K562 (cell line): Measurements from ENCODE around the gene ZNF814. TPM values are rescaled to one million over a fixed set of nuclear protein-coding genes. Genes with fewer than 3 reads are reported as not detected.

ENCODE experiments used
- DDX20 ChIP-seq: fragments of 450-650 bp; IDR thresholded peaks from 2 replicates; pipeline ENCODE4 v1.6.1; 2016; ENCODE audit warnings: missing genetic modification characterization, low read depth, mild to moderate bottlenecking, missing compliant biosample characterization, moderate library complexity
- ELF4 ChIP-seq: fragments of 450-650 bp; formaldehyde crosslinking; IDR thresholded peaks from 2 replicates; pipeline ENCODE4 v1.4.0; 2022; ENCODE audit warnings: missing genetic modification characterization
- FOXJ3 ChIP-seq: sonication (generic); formaldehyde crosslinking; IDR thresholded peaks from 2 replicates; pipeline ENCODE4 v1.4.0; 2020; ENCODE audit warnings: mild to moderate bottlenecking, missing genetic modification reagents
- FOXM1 ChIP-seq, 2 experiments: fragments of 450-650 bp in 1 of 2; sonication (generic) in 1 of 2; formaldehyde crosslinking in 1 of 2; IDR thresholded peaks; 2 replicates each; pipeline versions ENCODE4 v1.6.1 to v1.9.0; 2017 to 2022; ENCODE audit warnings: low read depth in 2 of 2, mild to moderate bottlenecking in 2 of 2, missing genetic modification reagents in 1 of 2, moderate library complexity in 1 of 2
- GABPB1 ChIP-seq: sonication (generic); formaldehyde crosslinking; IDR thresholded peaks from 2 replicates; pipeline ENCODE4 v1.8.0; 2022; ENCODE audit warnings: mild to moderate bottlenecking, missing genetic modification reagents
- HCFC1 ChIP-seq: IDR thresholded peaks from 2 replicates; pipeline ENCODE4 v1.6.1; 2012; ENCODE audit warnings: low read depth, low read length, improper control_type of control experiment
- HMG20A ChIP-seq: fragments of 450-650 bp; formaldehyde crosslinking; conservative IDR thresholded peaks from 2 replicates; pipeline ENCODE4 v1.4.0; 2020; ENCODE audit warnings: mild to moderate bottlenecking, mixed read lengths
- NRF1 ChIP-seq, 2 experiments: fragments of 450-650 bp; IDR thresholded peaks in 1 of 2; conservative IDR thresholded peaks in 1 of 2; 2 replicates each; pipeline ENCODE4 v1.6.1; 2014; ENCODE audit warnings: mild to moderate bottlenecking in 2 of 2
- RAD51 ChIP-seq: fragments of 450-650 bp; IDR thresholded peaks from 2 replicates; pipeline ENCODE4 v1.7.1; 2016; ENCODE audit warnings: low read depth, mild to moderate bottlenecking, borderline replicate concordance
- SMARCB1 ChIP-seq: IDR thresholded peaks from 2 replicates; pipeline ENCODE4 v1.6.1; 2011; ENCODE audit warnings: improper control_type of control experiment, low read depth; ENCODE audit not compliant: insufficient read length
- SREBF1 ChIP-seq: fragments of 150-350 bp; IDR thresholded peaks from 2 replicates; pipeline ENCODE4 v1.6.1; 2014; ENCODE audit warnings: antibody characterized with exemption, low read depth, low read length, borderline replicate concordance
- ZKSCAN3 ChIP-seq: fragments of 250-450 bp; sonication (Bioruptor Pico); IDR thresholded peaks from 2 replicates; pipeline ENCODE4 v1.4.0; 2020
- ZNF282 ChIP-seq: sonication (generic); formaldehyde crosslinking; IDR thresholded peaks from 2 replicates; pipeline ENCODE4 v1.8.1; 2023; ENCODE audit warnings: missing genetic modification reagents
- polyA plus RNA-seq, 8 experiments: library from polyadenylated mRNA; depleted of rRNA in 4 of 8; stranded (reverse) in 5 of 8; unstranded in 3 of 8; fragments of >200 nt; fragmentation: Nextera tagmentation in 2 of 8; fragmentation: Illumina TruSeq in 1 of 8; extraction: Ambion mirVana in 2 of 8; extraction: Trizol in 1 of 8; gene quantifications; 2 replicates each; pipeline versions ENCODE4 v1.2.1 to v1.2.3, GENCODE V29; 2011 to 2014; ENCODE audit warnings: inconsistent platforms in 1 of 8, missing spikeins in 1 of 8
- total RNA-seq, 7 experiments: library from RNA; depleted of rRNA in 6 of 7; stranded (reverse); fragments of >200 nt in 6 of 7; fragmentation: Illumina TruSeq in 2 of 7; extraction: Trizol in 2 of 7; gene quantifications; 2 replicates each; pipeline versions ENCODE4 v1.2.1 to v1.2.3, GENCODE V29; 2011 to 2021; ENCODE audit warnings: low replicate concordance in 1 of 7
- TF ChIP-seq, protein P1 (sequence below): fragments of 250-450 bp; sonication (Bioruptor Pico); IDR thresholded peaks from 2 replicates; pipeline ENCODE4 v1.8.0; 2021; ENCODE audit warnings: borderline replicate concordance, mild to moderate bottlenecking, moderate library complexity; ENCODE audit not compliant: poor library complexity, severe bottlenecking
- TF ChIP-seq, protein P2 (sequence below): fragments of 450-650 bp; IDR thresholded peaks from 2 replicates; pipeline ENCODE4 v1.6.1; 2014; ENCODE audit warnings: low read depth, mild to moderate bottlenecking, moderate library complexity, borderline replicate concordance
- TF ChIP-seq, protein P3 (sequence below): sonication (generic); formaldehyde crosslinking; IDR thresholded peaks from 2 replicates; pipeline ENCODE4 v1.8.0; 2022; ENCODE audit warnings: mild to moderate bottlenecking, missing genetic modification reagents
- TF ChIP-seq, protein P4 (sequence below): fragments of 250-450 bp; sonication (Bioruptor Pico); IDR thresholded peaks from 2 replicates; pipeline ENCODE4 v1.8.0; 2021; ENCODE audit warnings: mild to moderate bottlenecking, moderate library complexity
- TF ChIP-seq, protein P5 (sequence below): fragments of 250-450 bp; sonication (Bioruptor Pico); IDR thresholded peaks from 2 replicates; pipeline ENCODE4 v1.8.0; 2022; ENCODE audit warnings: moderate library complexity, mild to moderate bottlenecking, inconsistent platforms

The ZNF814 gene
- total and polyA plus RNA-seq, 9 of the 15 experiments (the other 6 are each of a cell fraction or from before 2014, with no cell fraction given): 0.42 to 3.5 (median 1.9) TPM

- TF ChIP-seq FOXM1 (IDR thresholded peaks at IDR 0.05; ENCODE audit: low read depth): no peak
- TF ChIP-seq FOXM1 (CRISPR knock-in tag; IDR thresholded peaks at IDR 0.05; ENCODE audit: low read depth): no peak
- peak; percentile 16; the same call in 1 of the 2 replicates for TF ChIP-seq RAD51
- no peak for TF ChIP-seq ZKSCAN3 (CRISPR knock-in tag)
- TF ChIP-seq HMG20A (CRISPR knock-in tag): no peak
- TF ChIP-seq DDX20 (tag): no peak
- TF ChIP-seq, protein P1, sequence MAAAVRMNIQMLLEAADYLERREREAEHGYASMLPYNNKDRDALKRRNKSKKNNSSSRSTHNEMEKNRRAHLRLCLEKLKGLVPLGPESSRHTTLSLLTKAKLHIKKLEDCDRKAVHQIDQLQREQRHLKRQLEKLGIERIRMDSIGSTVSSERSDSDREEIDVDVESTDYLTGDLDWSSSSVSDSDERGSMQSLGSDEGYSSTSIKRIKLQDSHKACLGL: no peak
- no peak for TF ChIP-seq ZNF282 (CRISPR knock-in tag)
- TF ChIP-seq, protein P2, sequence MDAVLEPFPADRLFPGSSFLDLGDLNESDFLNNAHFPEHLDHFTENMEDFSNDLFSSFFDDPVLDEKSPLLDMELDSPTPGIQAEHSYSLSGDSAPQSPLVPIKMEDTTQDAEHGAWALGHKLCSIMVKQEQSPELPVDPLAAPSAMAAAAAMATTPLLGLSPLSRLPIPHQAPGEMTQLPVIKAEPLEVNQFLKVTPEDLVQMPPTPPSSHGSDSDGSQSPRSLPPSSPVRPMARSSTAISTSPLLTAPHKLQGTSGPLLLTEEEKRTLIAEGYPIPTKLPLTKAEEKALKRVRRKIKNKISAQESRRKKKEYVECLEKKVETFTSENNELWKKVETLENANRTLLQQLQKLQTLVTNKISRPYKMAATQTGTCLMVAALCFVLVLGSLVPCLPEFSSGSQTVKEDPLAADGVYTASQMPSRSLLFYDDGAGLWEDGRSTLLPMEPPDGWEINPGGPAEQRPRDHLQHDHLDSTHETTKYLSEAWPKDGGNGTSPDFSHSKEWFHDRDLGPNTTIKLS: peak; percentile 77; the same call in 1 of the 2 replicates
- TF ChIP-seq SREBF1: no peak
- TF ChIP-seq, protein P3, sequence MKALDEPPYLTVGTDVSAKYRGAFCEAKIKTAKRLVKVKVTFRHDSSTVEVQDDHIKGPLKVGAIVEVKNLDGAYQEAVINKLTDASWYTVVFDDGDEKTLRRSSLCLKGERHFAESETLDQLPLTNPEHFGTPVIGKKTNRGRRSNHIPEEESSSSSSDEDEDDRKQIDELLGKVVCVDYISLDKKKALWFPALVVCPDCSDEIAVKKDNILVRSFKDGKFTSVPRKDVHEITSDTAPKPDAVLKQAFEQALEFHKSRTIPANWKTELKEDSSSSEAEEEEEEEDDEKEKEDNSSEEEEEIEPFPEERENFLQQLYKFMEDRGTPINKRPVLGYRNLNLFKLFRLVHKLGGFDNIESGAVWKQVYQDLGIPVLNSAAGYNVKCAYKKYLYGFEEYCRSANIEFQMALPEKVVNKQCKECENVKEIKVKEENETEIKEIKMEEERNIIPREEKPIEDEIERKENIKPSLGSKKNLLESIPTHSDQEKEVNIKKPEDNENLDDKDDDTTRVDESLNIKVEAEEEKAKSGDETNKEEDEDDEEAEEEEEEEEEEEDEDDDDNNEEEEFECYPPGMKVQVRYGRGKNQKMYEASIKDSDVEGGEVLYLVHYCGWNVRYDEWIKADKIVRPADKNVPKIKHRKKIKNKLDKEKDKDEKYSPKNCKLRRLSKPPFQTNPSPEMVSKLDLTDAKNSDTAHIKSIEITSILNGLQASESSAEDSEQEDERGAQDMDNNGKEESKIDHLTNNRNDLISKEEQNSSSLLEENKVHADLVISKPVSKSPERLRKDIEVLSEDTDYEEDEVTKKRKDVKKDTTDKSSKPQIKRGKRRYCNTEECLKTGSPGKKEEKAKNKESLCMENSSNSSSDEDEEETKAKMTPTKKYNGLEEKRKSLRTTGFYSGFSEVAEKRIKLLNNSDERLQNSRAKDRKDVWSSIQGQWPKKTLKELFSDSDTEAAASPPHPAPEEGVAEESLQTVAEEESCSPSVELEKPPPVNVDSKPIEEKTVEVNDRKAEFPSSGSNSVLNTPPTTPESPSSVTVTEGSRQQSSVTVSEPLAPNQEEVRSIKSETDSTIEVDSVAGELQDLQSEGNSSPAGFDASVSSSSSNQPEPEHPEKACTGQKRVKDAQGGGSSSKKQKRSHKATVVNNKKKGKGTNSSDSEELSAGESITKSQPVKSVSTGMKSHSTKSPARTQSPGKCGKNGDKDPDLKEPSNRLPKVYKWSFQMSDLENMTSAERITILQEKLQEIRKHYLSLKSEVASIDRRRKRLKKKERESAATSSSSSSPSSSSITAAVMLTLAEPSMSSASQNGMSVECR (CRISPR knock-in tag): peak; percentile 71
- TF ChIP-seq ELF4 (CRISPR knock-in tag): peak; percentile 69
- TF ChIP-seq FOXJ3: no peak
- TF ChIP-seq SMARCB1: no peak
- TF ChIP-seq, protein P4, sequence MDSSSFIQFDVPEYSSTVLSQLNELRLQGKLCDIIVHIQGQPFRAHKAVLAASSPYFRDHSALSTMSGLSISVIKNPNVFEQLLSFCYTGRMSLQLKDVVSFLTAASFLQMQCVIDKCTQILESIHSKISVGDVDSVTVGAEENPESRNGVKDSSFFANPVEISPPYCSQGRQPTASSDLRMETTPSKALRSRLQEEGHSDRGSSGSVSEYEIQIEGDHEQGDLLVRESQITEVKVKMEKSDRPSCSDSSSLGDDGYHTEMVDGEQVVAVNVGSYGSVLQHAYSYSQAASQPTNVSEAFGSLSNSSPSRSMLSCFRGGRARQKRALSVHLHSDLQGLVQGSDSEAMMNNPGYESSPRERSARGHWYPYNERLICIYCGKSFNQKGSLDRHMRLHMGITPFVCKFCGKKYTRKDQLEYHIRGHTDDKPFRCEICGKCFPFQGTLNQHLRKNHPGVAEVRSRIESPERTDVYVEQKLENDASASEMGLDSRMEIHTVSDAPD (CRISPR knock-in tag): no peak
- peak; percentile 95 for TF ChIP-seq HCFC1
- TF ChIP-seq, protein P5, sequence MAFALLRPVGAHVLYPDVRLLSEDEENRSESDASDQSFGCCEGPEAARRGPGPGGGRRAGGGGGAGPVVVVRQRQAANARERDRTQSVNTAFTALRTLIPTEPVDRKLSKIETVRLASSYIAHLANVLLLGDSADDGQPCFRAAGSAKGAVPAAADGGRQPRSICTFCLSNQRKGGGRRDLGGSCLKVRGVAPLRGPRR (CRISPR knock-in tag): no peak
- peak; percentile 90 to 91 for TF ChIP-seq NRF1 (conservative IDR thresholded peaks at IDR 0.05 in 1 of 2, IDR thresholded peaks at IDR 0.05 in 1 of 2)
- TF ChIP-seq GABPB1: peak; percentile 73; the same call in 1 of the 2 replicates
Measured at GRCh38 chr19:57814505-57815246, 74.2 kb downstream of the ZNF814 start, which contains the start of gene ZNF552 (continued).
